HG03378 (cell line): ENCODE data around the gene FIS1.
"Not testable (repeated sequence)": the region's sequence is repeated elsewhere in the genome, so short reads cannot be mapped to it uniquely, and the experiment has no call there.

Experiments used
- ATAC-seq: cut with Tn5 transposase; IDR thresholded peaks from one replicate; pipeline ENCODE4 v1.9.1; 2021; ENCODE audit warnings: mild to moderate bottlenecking, moderate library complexity; ENCODE audit not compliant: unreplicated experiment

Gene FIS1

DNA sequence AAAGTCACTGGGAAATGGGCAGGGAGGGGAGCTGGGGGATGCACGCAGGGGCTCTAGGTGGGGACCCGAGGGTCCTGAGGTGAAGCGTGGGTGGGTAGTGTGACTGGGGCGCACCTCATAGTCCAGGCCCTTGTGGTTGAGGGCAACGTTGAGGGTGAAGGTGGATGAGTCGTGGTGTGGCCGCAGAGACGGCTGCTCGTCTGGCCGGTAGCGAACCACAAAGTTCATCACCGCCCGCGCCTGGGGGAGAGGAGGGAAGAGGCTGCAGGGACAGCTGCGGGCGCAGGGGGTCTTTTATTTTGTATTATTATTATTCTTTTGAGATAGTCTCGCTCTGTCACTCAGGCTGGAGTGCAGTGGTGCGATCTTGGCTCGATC, 38.2 kb downstream of the FIS1 start:
- no peak for ATAC-seq

- ATAC-seq = no peak
These were observed 38.8 kb downstream of the FIS1 start for GRCh38 chr7:101205901-101206664.

DNA sequence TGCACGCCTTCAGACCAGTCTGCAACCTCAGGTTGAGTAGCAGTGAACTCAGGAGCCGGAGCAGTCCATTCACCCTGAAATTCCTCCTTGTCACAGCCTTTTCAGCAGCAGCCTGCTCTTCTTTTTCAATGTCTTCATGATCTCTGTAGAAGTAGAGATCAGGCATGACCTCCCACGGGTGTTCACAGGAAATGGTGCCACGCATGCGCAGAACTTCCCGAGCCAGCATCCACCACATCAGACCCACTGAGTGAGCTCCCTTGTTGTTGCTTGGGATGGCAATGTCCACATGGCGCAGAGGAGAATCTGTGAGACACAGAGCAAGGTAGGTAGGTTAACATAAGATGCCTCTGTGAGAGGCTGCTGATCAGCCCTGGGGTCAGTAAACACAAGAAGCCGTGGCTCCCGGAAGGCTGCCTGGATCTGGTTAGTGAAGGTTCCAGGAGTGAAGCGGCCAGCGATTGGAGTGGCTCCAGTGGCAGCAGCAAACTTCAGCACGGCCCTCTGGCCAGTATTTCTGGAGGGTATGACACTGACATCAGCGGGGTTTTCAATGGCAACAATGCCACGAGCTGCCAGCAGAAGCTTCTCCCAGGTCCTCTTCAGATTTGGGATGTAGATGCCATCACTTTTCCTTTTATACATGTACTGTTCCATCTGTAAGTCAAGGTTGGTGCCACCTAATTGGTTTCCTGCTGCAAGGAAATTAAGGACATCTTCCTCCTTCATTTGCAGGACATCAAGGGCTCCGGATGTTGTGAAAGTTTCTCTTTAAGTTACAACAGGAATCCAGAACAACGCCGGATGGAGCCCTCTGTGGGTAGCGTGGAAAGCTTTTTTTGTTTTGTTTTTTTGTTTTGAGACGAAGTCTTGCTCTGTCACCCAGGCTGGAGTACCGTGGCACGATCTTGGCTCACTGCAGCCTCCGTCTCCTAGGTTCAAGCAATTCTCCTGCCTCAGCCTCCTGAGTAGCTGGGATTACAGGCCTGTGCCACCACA, 40.8 kb downstream of the FIS1 start:
- not testable (repeated sequence) for ATAC-seq

DNA sequence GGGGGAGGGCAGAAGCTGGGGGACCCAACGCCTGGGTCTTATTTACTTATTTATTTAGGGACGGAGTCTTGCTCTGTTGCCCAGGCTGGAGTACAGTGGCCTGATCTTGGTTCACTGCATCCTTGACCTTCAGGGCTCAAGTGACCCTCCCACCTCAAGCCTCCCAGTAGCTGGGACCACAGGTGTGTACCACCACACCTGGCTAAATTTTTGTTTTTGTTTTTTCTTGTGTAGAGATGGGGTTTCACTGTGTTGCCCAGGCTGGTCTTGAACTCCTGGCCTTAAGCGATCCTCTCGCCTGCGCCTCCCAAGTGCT, 42.3 kb downstream of the FIS1 start:
- no peak for ATAC-seq

DNA sequence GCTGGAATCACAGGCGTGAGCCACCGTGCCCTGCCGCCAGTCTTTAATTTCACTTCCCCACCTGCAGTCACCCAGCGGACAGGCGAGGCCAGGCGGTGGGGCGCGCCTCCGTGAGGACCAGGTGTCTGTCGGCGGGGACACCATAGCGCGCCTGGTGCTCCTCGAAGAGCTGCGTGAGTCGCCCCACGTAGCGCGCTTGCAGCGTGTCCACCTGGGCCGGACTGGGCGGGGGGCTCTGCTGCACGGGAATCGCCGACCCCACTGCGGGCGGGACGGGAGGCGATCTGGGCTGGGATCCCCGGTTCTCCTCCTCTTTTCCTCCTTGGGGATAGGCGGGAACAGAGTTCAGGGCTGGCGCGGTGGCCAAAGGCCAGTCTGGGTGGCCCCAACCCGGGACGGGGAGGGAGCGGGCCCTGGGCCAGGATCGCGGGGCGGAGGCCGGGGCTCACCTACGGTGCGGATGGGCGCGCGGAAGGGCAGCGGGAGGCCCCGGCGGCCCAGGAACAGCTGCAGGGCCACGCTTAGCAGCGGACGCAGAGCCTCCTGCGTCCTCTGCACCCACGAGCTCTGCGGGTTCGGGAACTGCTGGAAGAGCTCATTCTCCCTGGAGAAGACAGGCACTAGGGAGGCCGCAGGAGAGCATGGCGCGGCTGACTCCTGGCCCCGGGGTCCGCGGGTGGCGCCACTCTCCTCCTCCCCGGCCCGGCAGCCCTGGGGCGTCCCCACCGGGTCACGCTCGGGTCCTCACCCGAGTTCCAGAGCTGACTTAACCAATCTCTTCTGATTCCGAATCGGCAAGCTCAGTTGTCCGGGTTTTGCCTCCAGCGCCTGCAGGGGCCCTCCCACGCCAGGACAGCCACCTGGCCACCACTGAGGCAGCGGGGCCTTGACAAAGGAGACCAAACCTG, 42.9 kb downstream of the FIS1 start:
- no peak for ATAC-seq

- ATAC-seq = no peak
These were observed 43.9 kb downstream of the FIS1 start, which contains the start of gene MOGAT3 for GRCh38 chr7:101200862-101201599. Gene MOGAT3 (minus strand): TSS chr7:101201036. CDS start chr7:101200854, 182 bp downstream.

DNA sequence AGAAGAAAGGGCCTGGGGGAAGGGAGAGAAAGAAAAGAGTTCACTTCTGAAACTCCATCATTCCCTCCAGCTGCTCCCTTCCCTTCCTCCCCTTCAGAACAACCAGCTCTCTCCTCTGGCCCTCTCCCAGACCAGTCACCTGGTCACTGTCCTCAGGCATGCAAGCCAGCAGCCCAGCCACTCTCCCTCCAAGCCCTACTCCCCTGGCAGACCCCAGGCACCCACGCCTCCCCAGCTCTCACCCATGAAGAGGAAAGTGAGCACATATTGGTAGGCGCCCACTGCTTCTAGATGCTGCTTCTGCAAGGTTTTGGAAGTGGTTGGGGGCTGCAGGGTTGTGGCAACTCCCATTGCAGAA, 44.4 kb downstream of the FIS1 start:
- ATAC-seq = no peak

- not testable (repeated sequence) for ATAC-seq
These were observed 45.4 kb downstream of the FIS1 start for GRCh38 chr7:101199522-101199921.

GRCh38 chr7:101198476-101198875, 46.4 kb downstream of the FIS1 start:
- ATAC-seq = no peak

DNA sequence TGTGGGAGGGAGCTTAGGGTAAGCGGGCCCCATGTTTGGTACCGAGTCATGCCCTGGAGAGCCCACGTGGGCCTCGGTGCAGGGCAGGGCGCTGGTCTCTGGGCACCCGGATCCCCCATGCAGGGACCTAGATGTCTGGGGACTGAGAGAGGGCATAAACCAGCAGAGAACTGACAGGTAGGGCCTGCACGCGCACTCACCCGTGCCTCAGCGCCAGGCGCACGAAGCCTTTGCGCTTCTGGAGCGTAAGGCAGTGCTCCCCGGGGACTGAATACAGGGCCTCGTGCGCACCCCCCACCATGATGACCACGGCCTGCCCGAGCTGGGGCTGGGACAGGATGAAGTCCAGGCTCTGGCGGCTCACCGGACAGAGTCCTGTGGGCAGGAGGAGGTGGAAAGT, 46.9 kb downstream of the FIS1 start:
- no peak for ATAC-seq

DNA sequence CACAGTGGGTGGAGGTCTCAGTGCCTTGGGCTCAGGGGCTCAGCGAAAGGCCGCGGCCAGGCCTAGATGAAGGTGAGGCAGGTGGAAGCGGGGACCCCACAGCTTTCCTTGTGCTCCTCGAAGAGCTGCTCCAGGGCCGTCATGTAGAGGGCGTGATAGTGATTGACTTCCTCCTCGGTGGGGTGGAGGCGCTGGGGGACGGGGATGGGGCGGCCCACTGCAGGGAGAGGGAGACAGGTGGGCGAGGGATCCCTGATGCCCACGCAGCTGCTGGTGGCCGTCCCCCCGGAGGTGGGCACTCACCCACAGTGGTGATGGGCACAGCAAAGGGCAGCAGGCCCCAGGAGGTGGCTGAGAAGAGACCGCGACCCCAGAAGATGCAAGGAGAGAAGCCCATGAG, 49.0 kb downstream of the FIS1 start:
- no peak for ATAC-seq
